ENCODE results near the gene ODC1. TPM values are rescaled to one million over a fixed set of nuclear protein-coding genes. Genes with fewer than 3 reads are reported as not detected.

The ODC1 gene
- total and polyA plus RNA-seq, 2 donors (not counting 3 experiments of a cell fraction or from before 2014, with no cell fraction given) = 109 to 132 TPM

GRCh38 chr2:10396464-10396863 is 51.7 kb downstream of the ODC1 start:
- POLR2A ChIA-PET = no interaction called here
- no peak overlapping the region for H3K4me3 ChIP-seq (replicated peaks in 1 of 3; ENCODE audit: insufficient read depth in 1 of 3, low read depth in 1 of 3, low read length in 3 of 3)
- H3K9ac ChIP-seq (replicated peaks; ENCODE audit: extremely low read depth, insufficient read depth, low read length) = no peak overlapping the region
- intact Hi-C loops (cut with micrococcal nuclease) (loop anchor here (5.0 kb wide), 1 partner anchor 879 kb away; no protein-coding TSS in a partner anchor), dilution Hi-C loops (cut with MboI; ENCODE audit: extremely low pct_ligation_motif_present, low sequenced_read_pairs) (no loop called here)
- H3K9me1 ChIP-seq (replicated peaks; ENCODE audit: control insufficient read depth, extremely low read depth, insufficient read depth, low read length) = no peaks in the 10 kb centered on the region
- H3K27ac ChIP-seq (ENCODE audit: insufficient read depth, low read depth, low read length) = no peak overlapping the region
- no peak for FAIRE-seq
- peaks cover 8% of the 10 kb centered on the region for H3K79me2 ChIP-seq (ENCODE audit: control insufficient read depth, insufficient read depth, low read length)
- no peak overlapping the region for H3K4me2 ChIP-seq (ENCODE audit: insufficient read depth, low read length)
- H4K20me1 ChIP-seq (replicated peaks; ENCODE audit: control insufficient read depth, extremely low read depth, insufficient read depth, low read length) = no peaks in the 10 kb centered on the region
- peaks cover 0 to 3% of the 10 kb centered on the region in 2 experiments for H3K36me3 ChIP-seq (ENCODE audit: control insufficient read depth in 2 of 2, extremely low read depth in 1 of 2, insufficient read depth in 2 of 2, low read length in 2 of 2)
- no peak overlapping the region for H2AFZ ChIP-seq (ENCODE audit: low read depth, low read length)
- no peaks in the 10 kb centered on the region for H3K9me3 ChIP-seq (replicated peaks; ENCODE audit: control insufficient read depth, insufficient read depth, low read length)
- H3K27me3 ChIP-seq (ENCODE audit: control insufficient read depth in 2 of 2, insufficient read depth in 2 of 2, low read length in 2 of 2) = no peaks in the 10 kb centered on the region
- CTCF ChIA-PET = interaction anchor here (0.9 to 2.5 kb wide), 3 partner anchors 12 to 94 kb away, joined by 4 to 13 read pairs (median 4); no protein-coding TSS in a partner anchor
- TF ChIP-seq EZH2 (IDR thresholded peaks at IDR 0.05; ENCODE audit: borderline replicate concordance, low read depth, low read length, severe bottlenecking) = no peak
- TF ChIP-seq MYC (IDR thresholded peaks at IDR 0.05; ENCODE audit: low read depth, low read length) = no peak
- no peak for TF ChIP-seq FOS (IDR thresholded peaks at IDR 0.05; ENCODE audit: borderline replicate concordance, insufficient read depth, low read length)
- TF ChIP-seq, protein P1, sequence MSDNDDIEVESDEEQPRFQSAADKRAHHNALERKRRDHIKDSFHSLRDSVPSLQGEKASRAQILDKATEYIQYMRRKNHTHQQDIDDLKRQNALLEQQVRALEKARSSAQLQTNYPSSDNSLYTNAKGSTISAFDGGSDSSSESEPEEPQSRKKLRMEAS (IDR thresholded peaks at IDR 0.05; ENCODE audit: insufficient read depth, insufficient read length) = no peak
- no peak for TF ChIP-seq JUN (IDR thresholded peaks at IDR 0.05; ENCODE audit: borderline replicate concordance, insufficient read depth, insufficient read length, low read depth)
- TF ChIP-seq CTCF (IDR thresholded peaks at IDR 0.05; ENCODE audit: extremely low read depth in 1 of 2, insufficient read depth in 1 of 2, low read depth in 1 of 2, low read length in 2 of 2) = no peak
- no peak for TF ChIP-seq GATA2 (IDR thresholded peaks at IDR 0.05; ENCODE audit: insufficient read depth, insufficient read length, low read depth, low read length)
- no peak for TF ChIP-seq POLR2AphosphoS5 (IDR thresholded peaks at IDR 0.05; ENCODE audit: insufficient read depth, low read depth, low read length)
- no peak for TF ChIP-seq POLR2A (IDR thresholded peaks at IDR 0.05; ENCODE audit: low read depth, low read length)
- peaks cover 34% of the 10 kb centered on the region for H3K4me1 ChIP-seq (ENCODE audit: control insufficient read depth, extremely low read depth, insufficient read depth, low read length)
- no TSS peak for BruUV-seq (replicated peaks)
- no peak for DNase-seq (ENCODE audit: low read depth, low spot score)
